K562 (cell line): ENCODE results near the gene PAX5. TPM values are rescaled to one million over a fixed set of nuclear protein-coding genes. Genes with fewer than 3 reads are reported as not detected.

Experiments
- ARHGAP35 ChIP-seq: fragments of 450-650 bp; IDR thresholded peaks from 2 replicates; pipeline ENCODE4 v1.6.1; 2018; ENCODE audit not compliant: partially characterized antibody
- CHD2 ChIP-seq: IDR thresholded peaks from 2 replicates; pipeline ENCODE4 v1.6.1; 2011; ENCODE audit warnings: low read depth, low read length
- CSDE1 ChIP-seq, 2 experiments: fragments of 450-650 bp; IDR thresholded peaks; 2 replicates each; pipeline ENCODE4 v1.6.1; 2016; ENCODE audit warnings: mild to moderate bottlenecking in 1 of 2
- FOXK2 ChIP-seq, 2 experiments: fragments of 450-650 bp; IDR thresholded peaks in 1 of 2; conservative IDR thresholded peaks in 1 of 2; 2 replicates each; pipeline ENCODE4 v1.6.1; 2016; ENCODE audit warnings: low read depth in 2 of 2, mild to moderate bottlenecking in 1 of 2
- GTF2F1 ChIP-seq: IDR thresholded peaks from 2 replicates; pipeline ENCODE4 v1.6.1; 2011; ENCODE audit warnings: low read depth, low read length, improper control_type of control experiment
- IRF2 ChIP-seq: sonication (generic); formaldehyde crosslinking; IDR thresholded peaks from 2 replicates; pipeline ENCODE4 v1.8.1; 2022; ENCODE audit warnings: mild to moderate bottlenecking, missing genetic modification reagents
- KDM2B ChIP-seq: fragments of 250-450 bp; sonication (Bioruptor Pico); IDR thresholded peaks from 2 replicates; pipeline ENCODE4 v1.8.0; 2021; ENCODE audit warnings: mild to moderate bottlenecking, moderate library complexity
- MAZ ChIP-seq, 2 experiments: fragments of 450-650 bp in 1 of 2; sonication (generic) in 1 of 2; formaldehyde crosslinking; IDR thresholded peaks in 1 of 2; conservative IDR thresholded peaks in 1 of 2; 2 replicates each; pipeline versions ENCODE4 v1.4.0 to v1.5.0; 2020; ENCODE audit warnings: mild to moderate bottlenecking in 1 of 2, missing genetic modification reagents in 1 of 2
- MBD2 ChIP-seq: sonication (generic); IDR thresholded peaks from 2 replicates; pipeline ENCODE4 v1.6.1; 2016; ENCODE audit warnings: low read depth, borderline replicate concordance
- MTA1 ChIP-seq: fragments of 450-650 bp; IDR thresholded peaks from 2 replicates; pipeline ENCODE4 v1.6.1; 2017; ENCODE audit warnings: borderline replicate concordance
- MYNN ChIP-seq, 2 experiments: sonication (generic); formaldehyde crosslinking in 1 of 2; IDR thresholded peaks; 2 replicates each; pipeline versions ENCODE4 v1.5.0 to v1.6.1; 2016 to 2020; ENCODE audit warnings: antibody characterized with exemption in 1 of 2, missing genetic modification reagents in 1 of 2
- NR2C1 ChIP-seq, 2 experiments: fragments of 450-650 bp; IDR thresholded peaks; 2 replicates each; pipeline ENCODE4 v1.6.1; 2017; ENCODE audit warnings: mild to moderate bottlenecking in 2 of 2, antibody characterized with exemption in 1 of 2, inconsistent platforms in 1 of 2, missing compliant biosample characterization in 1 of 2, missing genetic modification characterization in 1 of 2
- PHF20 ChIP-seq: fragments of 450-650 bp; IDR thresholded peaks from 2 replicates; pipeline ENCODE4 v1.6.1; 2018; ENCODE audit not compliant: partially characterized antibody
- POLR2H ChIP-seq: IDR thresholded peaks from 2 replicates; pipeline ENCODE4 v1.6.1; 2016; ENCODE audit warnings: missing genetic modification characterization, low read depth, mild to moderate bottlenecking, control low read depth, missing compliant biosample characterization, moderate library complexity
- SMC3 ChIP-seq: conservative IDR thresholded peaks from 2 replicates; pipeline ENCODE4 v1.6.1; 2011; ENCODE audit warnings: low read depth, low read length, improper control_type of control experiment; ENCODE audit not compliant: insufficient read depth
- SREBF1 ChIP-seq: fragments of 150-350 bp; IDR thresholded peaks from 2 replicates; pipeline ENCODE4 v1.6.1; 2014; ENCODE audit warnings: antibody characterized with exemption, low read depth, low read length, borderline replicate concordance
- STAT5B ChIP-seq: fragments of 250-450 bp; sonication (Bioruptor Pico); IDR thresholded peaks from 2 replicates; pipeline ENCODE4 v1.8.0; 2021; ENCODE audit warnings: mild to moderate bottlenecking, inconsistent platforms
- TARDBP ChIP-seq: fragments of 450-650 bp; IDR thresholded peaks from 2 replicates; pipeline ENCODE4 v1.6.1; 2016
- TCF3 ChIP-seq: sonication (generic); formaldehyde crosslinking; IDR thresholded peaks from 2 replicates; pipeline ENCODE4 v1.4.0; 2020; ENCODE audit warnings: mild to moderate bottlenecking, missing genetic modification reagents
- TCF7 ChIP-seq: sonication (generic); IDR thresholded peaks from 2 replicates; pipeline ENCODE4 v1.6.1; 2016; ENCODE audit warnings: antibody characterized with exemption, borderline replicate concordance
- TGIF2 ChIP-seq: sonication (generic); formaldehyde crosslinking; IDR thresholded peaks from 2 replicates; pipeline ENCODE4 v1.8.1; 2022; ENCODE audit warnings: mild to moderate bottlenecking, missing genetic modification reagents, moderate library complexity
- ZC3H4 ChIP-seq: sonication (generic); formaldehyde crosslinking; IDR thresholded peaks from 2 replicates; pipeline ENCODE4 v1.9.0; 2021; ENCODE audit warnings: missing genetic modification reagents, borderline replicate concordance
- ZNF134 ChIP-seq: fragments of 250-450 bp; sonication (Bioruptor Pico); conservative IDR thresholded peaks from 2 replicates; pipeline ENCODE4 v1.4.0; 2020
- ZNF174 ChIP-seq: fragments of 250-450 bp; sonication (Bioruptor Pico); IDR thresholded peaks from 2 replicates; pipeline ENCODE4 v1.4.0; 2020; ENCODE audit warnings: mild to moderate bottlenecking
- ZNF23 ChIP-seq: fragments of 250-450 bp; sonication (Bioruptor Pico); IDR thresholded peaks from 2 replicates; pipeline ENCODE4 v1.4.0; 2020; ENCODE audit warnings: mild to moderate bottlenecking
- ZNF274 ChIP-seq: IDR thresholded peaks from 2 replicates; pipeline ENCODE4 v1.6.1; 2011; ENCODE audit warnings: low read depth, mild to moderate bottlenecking, low read length, moderate library complexity, borderline replicate concordance
- ZNF354B ChIP-seq: fragments of 250-450 bp; sonication (Bioruptor Pico); IDR thresholded peaks from 2 replicates; pipeline ENCODE4 v1.4.0; 2020
- polyA plus RNA-seq, 8 experiments: library from polyadenylated mRNA; depleted of rRNA in 4 of 8; stranded (reverse) in 5 of 8; unstranded in 3 of 8; fragments of >200 nt; fragmentation: Nextera tagmentation in 2 of 8; fragmentation: Illumina TruSeq in 1 of 8; extraction: Ambion mirVana in 2 of 8; extraction: Trizol in 1 of 8; gene quantifications; 2 replicates each; pipeline versions ENCODE4 v1.2.1 to v1.2.3, GENCODE V29; 2011 to 2014; ENCODE audit warnings: inconsistent platforms in 1 of 8, missing spikeins in 1 of 8
- total RNA-seq, 7 experiments: library from RNA; depleted of rRNA in 6 of 7; stranded (reverse); fragments of >200 nt in 6 of 7; fragmentation: Illumina TruSeq in 2 of 7; extraction: Trizol in 2 of 7; gene quantifications; 2 replicates each; pipeline versions ENCODE4 v1.2.1 to v1.2.3, GENCODE V29; 2011 to 2021; ENCODE audit warnings: low replicate concordance in 1 of 7
- TF ChIP-seq, protein P1 (sequence below): fragments of 450-650 bp; formaldehyde crosslinking; IDR thresholded peaks from 2 replicates; pipeline ENCODE4 v1.4.0; 2020; ENCODE audit warnings: mild to moderate bottlenecking, moderate library complexity
- TF ChIP-seq, protein P2 (sequence below): fragments of 250-450 bp; sonication (Bioruptor Pico); IDR thresholded peaks from 2 replicates; pipeline ENCODE4 v1.4.0; 2020; ENCODE audit warnings: mild to moderate bottlenecking

The PAX5 gene
- total and polyA plus RNA-seq, 9 of the 15 experiments (the other 6 are each of a cell fraction or from before 2014, with no cell fraction given): 0.03 to 0.09 TPM; not detected in 7

DNA sequence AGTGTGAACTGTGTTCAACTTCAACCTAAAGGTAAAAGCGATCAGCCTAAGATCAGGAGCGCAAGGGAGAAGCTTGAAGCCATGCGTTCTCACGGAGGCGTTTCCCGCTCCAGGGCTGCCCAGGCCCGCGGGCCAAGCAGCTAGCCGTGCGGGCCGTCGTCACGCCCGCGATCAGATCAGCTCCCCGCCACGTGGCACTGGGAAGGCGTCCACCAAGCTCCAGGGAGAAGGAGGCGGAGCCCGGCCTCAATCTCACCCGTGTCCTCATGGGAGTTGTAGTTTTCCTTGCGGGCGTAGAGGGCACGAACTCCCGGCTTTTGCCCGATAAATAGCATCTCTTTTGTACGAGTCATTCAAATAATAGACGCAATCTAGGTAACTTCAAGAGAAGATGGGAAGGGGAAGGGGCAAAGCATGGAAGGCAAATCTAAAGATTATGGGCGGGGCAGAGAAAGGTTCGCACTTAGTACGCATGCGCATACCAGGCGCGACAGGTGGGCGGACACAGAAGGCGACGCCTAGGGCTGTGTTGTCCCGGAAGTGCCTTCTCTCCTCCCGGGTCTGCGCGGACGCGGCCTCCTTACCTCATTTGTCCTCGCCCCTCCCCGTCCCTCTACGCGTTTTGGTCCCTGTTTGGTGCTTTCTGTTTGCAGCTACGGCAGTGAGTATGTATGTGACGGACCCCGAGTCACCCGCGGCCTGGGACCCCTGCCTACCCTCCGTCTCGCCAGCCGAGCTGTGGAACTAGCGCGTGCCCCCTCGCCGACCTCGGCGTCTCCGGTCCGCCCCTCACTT lies 45.5 kb upstream of the PAX5 start (continued):
- TF ChIP-seq MYNN (IDR thresholded peaks at IDR 0.05) (no peak), MYNN (CRISPR knock-in tag; IDR thresholded peaks at IDR 0.05) (no peak), IRF2 (CRISPR knock-in tag) (no peak), MBD2 (peak; percentile 40; the same call in 1 of the 2 replicates), PHF20 (peak; percentile 43), ZC3H4 (CRISPR knock-in tag) (no peak), ZNF23 (CRISPR knock-in tag) (no peak), FOXK2 (conservative IDR thresholded peaks at IDR 0.05 in 1 of 2, IDR thresholded peaks at IDR 0.05 in 1 of 2; ENCODE audit: low read depth in 2 of 2) (peak; percentile 91 to 95), KDM2B (CRISPR knock-in tag) (no peak), TCF3 (CRISPR knock-in tag) (0 out of 2 replicates have a peak, but pooled peaks have one; percentile 18), ZNF134 (no peak), CSDE1 (IDR thresholded peaks at IDR 0.05) (no peak), TCF7 (no peak), TGIF2 (CRISPR knock-in tag) (no peak), TARDBP (no peak), SMC3 (no peak), CHD2 (no peak), STAT5B (CRISPR knock-in tag) (no peak), ARHGAP35 (no peak), NR2C1 (IDR thresholded peaks at IDR 0.05) (peak; percentile 60), NR2C1 (tag; IDR thresholded peaks at IDR 0.05) (peak; percentile 58), MTA1 (peak; percentile 92), ZNF174 (CRISPR knock-in tag) (no peak), SREBF1 (no peak), ZNF274 (no peak), POLR2H (no peak), ZNF354B (CRISPR knock-in tag) (no peak), MAZ (CRISPR knock-in tag; conservative IDR thresholded peaks at IDR 0.05 in 1 of 2, IDR thresholded peaks at IDR 0.05 in 1 of 2) (peak in 1 of 2 experiments; percentile 29; a peak in 3 of 4 replicates), GTF2F1 (no peak)
- TF ChIP-seq, protein P1, sequence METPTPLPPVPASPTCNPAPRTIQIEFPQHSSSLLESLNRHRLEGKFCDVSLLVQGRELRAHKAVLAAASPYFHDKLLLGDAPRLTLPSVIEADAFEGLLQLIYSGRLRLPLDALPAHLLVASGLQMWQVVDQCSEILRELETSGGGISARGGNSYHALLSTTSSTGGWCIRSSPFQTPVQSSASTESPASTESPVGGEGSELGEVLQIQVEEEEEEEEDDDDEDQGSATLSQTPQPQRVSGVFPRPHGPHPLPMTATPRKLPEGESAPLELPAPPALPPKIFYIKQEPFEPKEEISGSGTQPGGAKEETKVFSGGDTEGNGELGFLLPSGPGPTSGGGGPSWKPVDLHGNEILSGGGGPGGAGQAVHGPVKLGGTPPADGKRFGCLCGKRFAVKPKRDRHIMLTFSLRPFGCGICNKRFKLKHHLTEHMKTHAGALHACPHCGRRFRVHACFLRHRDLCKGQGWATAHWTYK (CRISPR knock-in tag): 0 out of 2 replicates have a peak, but pooled peaks have one; percentile 28
- TF ChIP-seq, protein P2, sequence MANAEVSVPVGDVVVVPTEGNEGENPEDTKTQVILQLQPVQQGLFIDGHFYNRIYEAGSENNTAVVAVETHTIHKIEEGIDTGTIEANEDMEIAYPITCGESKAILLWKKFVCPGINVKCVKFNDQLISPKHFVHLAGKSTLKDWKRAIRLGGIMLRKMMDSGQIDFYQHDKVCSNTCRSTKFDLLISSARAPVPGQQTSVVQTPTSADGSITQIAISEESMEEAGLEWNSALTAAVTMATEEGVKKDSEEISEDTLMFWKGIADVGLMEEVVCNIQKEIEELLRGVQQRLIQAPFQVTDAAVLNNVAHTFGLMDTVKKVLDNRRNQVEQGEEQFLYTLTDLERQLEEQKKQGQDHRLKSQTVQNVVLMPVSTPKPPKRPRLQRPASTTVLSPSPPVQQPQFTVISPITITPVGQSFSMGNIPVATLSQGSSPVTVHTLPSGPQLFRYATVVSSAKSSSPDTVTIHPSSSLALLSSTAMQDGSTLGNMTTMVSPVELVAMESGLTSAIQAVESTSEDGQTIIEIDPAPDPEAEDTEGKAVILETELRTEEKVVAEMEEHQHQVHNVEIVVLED (CRISPR knock-in tag): peak; percentile 61
